HEK293T (cell line): ENCODE measurements around the gene BDH1.

Source experiments
- CTCF ChIA-PET: fragments of 350-600 bp; formaldehyde crosslinking; extraction: SDS; loops from one replicate; lab custom pipeline; 2021; ENCODE audit warnings: antibody characterized with exemption, inconsistent platforms; lab: Yijun Ruan, JAX
- POLR2A ChIA-PET: fragments of 350-600 bp; formaldehyde crosslinking; extraction: SDS; loops from one replicate; lab custom pipeline; 2020; ENCODE audit warnings: antibody characterized with exemption, inconsistent platforms; lab: Yijun Ruan, JAX
- DNase-seq: peaks from one replicate; pipeline ENCODE4 v3.0.0; 2012; ENCODE audit warnings: mixed read lengths; ENCODE audit errors: extremely low spot score
- ARNT ChIP-seq: fragments of 450-650 bp; IDR thresholded peaks from 2 replicates; pipeline ENCODE4 v1.6.1; 2017; ENCODE audit warnings: mild to moderate bottlenecking
- BHLHE40 ChIP-seq: fragments of 450-650 bp; IDR thresholded peaks from 2 replicates; pipeline ENCODE4 v1.6.1; 2016; ENCODE audit warnings: mild to moderate bottlenecking, moderate library complexity, borderline replicate concordance
- CTBP1 ChIP-seq: fragments of 450-650 bp; IDR thresholded peaks from 2 replicates; pipeline ENCODE4 v1.6.1; 2016; ENCODE audit warnings: borderline replicate concordance
- ELF4 ChIP-seq: fragments of 450-650 bp; IDR thresholded peaks from 2 replicates; pipeline ENCODE4 v1.6.1; 2017; ENCODE audit warnings: antibody characterized with exemption
- FOXA1 ChIP-seq: fragments of 450-650 bp; IDR thresholded peaks from 2 replicates; pipeline ENCODE4 v1.6.1; 2016; ENCODE audit warnings: mild to moderate bottlenecking
- FOXK2 ChIP-seq: fragments of 450-650 bp; IDR thresholded peaks from 2 replicates; pipeline ENCODE4 v1.6.1; 2016; ENCODE audit warnings: mild to moderate bottlenecking
- FOXM1 ChIP-seq: fragments of 450-650 bp; IDR thresholded peaks from 2 replicates; pipeline ENCODE4 v1.6.1; 2017; ENCODE audit warnings: mild to moderate bottlenecking, borderline replicate concordance
- HDGF ChIP-seq: fragments of 450-650 bp; IDR thresholded peaks from 2 replicates; pipeline ENCODE4 v1.6.1; 2017; ENCODE audit warnings: antibody characterized with exemption, borderline replicate concordance
- L3MBTL2 ChIP-seq: fragments of 450-650 bp; conservative IDR thresholded peaks from 2 replicates; pipeline ENCODE4 v1.6.1; 2016; ENCODE audit warnings: mild to moderate bottlenecking
- LEF1 ChIP-seq: fragments of 450-650 bp; IDR thresholded peaks from 2 replicates; pipeline ENCODE4 v1.6.1; 2017; ENCODE audit warnings: mild to moderate bottlenecking, borderline replicate concordance
- NFRKB ChIP-seq: fragments of 450-650 bp; IDR thresholded peaks from 2 replicates; pipeline ENCODE4 v1.6.1; 2016; ENCODE audit warnings: mild to moderate bottlenecking, moderate library complexity
- PKNOX1 ChIP-seq: fragments of 450-650 bp; IDR thresholded peaks from 2 replicates; pipeline ENCODE4 v1.6.1; 2016
- SP1 ChIP-seq: fragments of 450-650 bp; IDR thresholded peaks from 2 replicates; pipeline ENCODE4 v1.6.1; 2017
- SUZ12 ChIP-seq: fragments of 450-650 bp; IDR thresholded peaks from 2 replicates; pipeline ENCODE4 v1.6.1; 2016; ENCODE audit warnings: mild to moderate bottlenecking
- TARDBP ChIP-seq: fragments of 450-650 bp; IDR thresholded peaks from 2 replicates; pipeline ENCODE4 v1.6.1; 2016
- ZNF384 ChIP-seq: fragments of 450-650 bp; IDR thresholded peaks from 2 replicates; pipeline ENCODE4 v1.6.1; 2016

BDH1 gene

GRCh38 chr3:197597335-197597734 lies 41.6 kb upstream of the BDH1 start:
- no peak for TF ChIP-seq BHLHE40
- no peak for TF ChIP-seq LEF1
- POLR2A ChIA-PET: no interaction called here
- DNase-seq: no peak
- CTCF ChIA-PET: interaction anchor here (0.7 kb wide), 1 partner anchor 24 kb away, joined by 3 read pairs; no protein-coding TSS in a partner anchor

GRCh38 chr3:197595470-197596185 lies 39.9 kb upstream of the BDH1 start:
- TF ChIP-seq TARDBP (no peak), PKNOX1 (no peak), ELF4 (no peak), SP1 (no peak), FOXA1 (no peak), LEF1 (no peak), BHLHE40 (no peak), CTBP1 (no peak), SUZ12 (no peak), FOXM1 (no peak), ARNT (no peak)

GRCh38 chr3:197593046-197593380 lies 37.2 kb upstream of the BDH1 start:
- TF ChIP-seq NFRKB: no peak
- no peak for TF ChIP-seq SP1
- no peak for TF ChIP-seq TARDBP
- TF ChIP-seq ELF4: no peak
- no peak for TF ChIP-seq LEF1
- no peak for TF ChIP-seq HDGF
- no peak for TF ChIP-seq ZNF384
- no peak for TF ChIP-seq ARNT
- TF ChIP-seq CTBP1: no peak
- TF ChIP-seq FOXM1: no peak
- TF ChIP-seq FOXK2: no peak
- TF ChIP-seq BHLHE40: no peak
- no peak for TF ChIP-seq PKNOX1
- TF ChIP-seq FOXA1: no peak
- TF ChIP-seq SUZ12: no peak
- TF ChIP-seq L3MBTL2: no peak
- DNase-seq: no peak
- ChIA-PET CTCF (no interaction called here), POLR2A (no interaction called here)

More at GRCh38 chr3:197595470-197596185, 39.9 kb upstream of the BDH1 start:
- CTCF ChIA-PET: no interaction called here
- no peak for DNase-seq
- POLR2A ChIA-PET: no interaction called here

GRCh38 chr3:197592361-197593045 lies 36.7 kb upstream of the BDH1 start:
- ChIA-PET POLR2A (no interaction called here), CTCF (no interaction called here)
- no peak for DNase-seq
- TF ChIP-seq SUZ12 (no peak), ARNT (no peak), L3MBTL2 (no peak), TARDBP (no peak), LEF1 (no peak)

GRCh38 chr3:197591816-197592215 lies 36.0 kb upstream of the BDH1 start:
- DNase-seq: no peak
- ChIA-PET POLR2A (no interaction called here), CTCF (no interaction called here)
- TF ChIP-seq L3MBTL2: no peak
- no peak for TF ChIP-seq FOXM1
- no peak for TF ChIP-seq SP1
- no peak for TF ChIP-seq FOXA1
- TF ChIP-seq TARDBP: no peak

- POLR2A ChIA-PET: no interaction called here
- CTCF ChIA-PET: interaction anchor here (0.6 kb wide), 1 partner anchor 475 kb away, joined by 3 read pairs; no protein-coding TSS in a partner anchor
- no peak for DNase-seq
- no peak for TF ChIP-seq CTBP1
- TF ChIP-seq ARNT: no peak
- no peak for TF ChIP-seq FOXK2
- no peak for TF ChIP-seq L3MBTL2
- no peak for TF ChIP-seq SUZ12
- no peak for TF ChIP-seq FOXA1
- TF ChIP-seq LEF1: no peak
- no peak for TF ChIP-seq ZNF384
- TF ChIP-seq PKNOX1: no peak
- no peak for TF ChIP-seq ELF4
- no peak for TF ChIP-seq HDGF
These were observed 34.7 kb upstream of the BDH1 start for GRCh38 chr3:197590313-197590962.
